CD4-positive, alpha-beta T cell treated with Interleukin-4 for 4 hours (primary cell): ENCODE measurements around the gene ATXN1.

Experiments used
- DNase-seq: peaks from one replicate; pipeline ENCODE4 v3.0.0-alpha.2; 2020

The ATXN1 gene

GRCh38 chr6:16782278-16782677 lies 21.0 kb upstream of the ATXN1 start:
- DNase-seq: no peak

- no peak for DNase-seq
These were observed 20.3 kb upstream of the ATXN1 start for GRCh38 chr6:16781348-16782169.

- no peak for DNase-seq
These were observed 17.3 kb upstream of the ATXN1 start for GRCh38 chr6:16778521-16778920.

GRCh38 chr6:16777794-16778193 lies 16.5 kb upstream of the ATXN1 start:
- no peak for DNase-seq

DNA sequence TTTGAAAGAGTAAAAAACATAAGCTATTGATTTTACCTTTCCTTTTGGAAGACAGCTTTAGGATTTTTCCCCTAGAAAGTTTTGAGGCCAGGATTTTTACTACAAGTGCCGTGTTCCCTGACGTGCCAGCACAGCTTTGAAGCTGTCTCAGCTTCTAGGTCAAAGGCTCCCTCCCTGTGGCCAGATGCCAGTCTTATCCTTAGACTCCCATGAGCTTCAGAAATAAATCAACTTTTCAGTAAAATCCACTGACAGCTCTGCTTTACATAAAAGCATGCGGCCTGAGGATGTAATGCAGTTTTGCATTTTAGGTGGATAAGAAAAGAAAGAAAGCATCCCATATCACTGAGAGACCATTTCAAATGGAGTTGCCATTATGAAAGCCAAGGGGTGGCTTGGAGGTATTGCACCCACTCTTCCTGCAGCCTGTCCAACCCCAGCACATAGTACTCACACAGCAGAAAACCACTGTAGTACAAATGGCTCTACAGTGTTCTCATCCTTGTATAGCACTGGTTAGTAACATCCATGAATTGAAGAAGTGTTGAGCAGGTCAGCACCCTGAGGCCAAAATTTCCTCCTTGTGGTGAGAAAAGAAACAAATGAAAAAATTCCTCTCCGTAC lies 15.2 kb upstream of the ATXN1 start:
- DNase-seq: no peak

- DNase-seq: no peak
These were observed 13.2 kb upstream of the ATXN1 start for GRCh38 chr6:16774437-16774836.

GRCh38 chr6:16773362-16773761 lies 12.1 kb upstream of the ATXN1 start:
- no peak for DNase-seq

DNA sequence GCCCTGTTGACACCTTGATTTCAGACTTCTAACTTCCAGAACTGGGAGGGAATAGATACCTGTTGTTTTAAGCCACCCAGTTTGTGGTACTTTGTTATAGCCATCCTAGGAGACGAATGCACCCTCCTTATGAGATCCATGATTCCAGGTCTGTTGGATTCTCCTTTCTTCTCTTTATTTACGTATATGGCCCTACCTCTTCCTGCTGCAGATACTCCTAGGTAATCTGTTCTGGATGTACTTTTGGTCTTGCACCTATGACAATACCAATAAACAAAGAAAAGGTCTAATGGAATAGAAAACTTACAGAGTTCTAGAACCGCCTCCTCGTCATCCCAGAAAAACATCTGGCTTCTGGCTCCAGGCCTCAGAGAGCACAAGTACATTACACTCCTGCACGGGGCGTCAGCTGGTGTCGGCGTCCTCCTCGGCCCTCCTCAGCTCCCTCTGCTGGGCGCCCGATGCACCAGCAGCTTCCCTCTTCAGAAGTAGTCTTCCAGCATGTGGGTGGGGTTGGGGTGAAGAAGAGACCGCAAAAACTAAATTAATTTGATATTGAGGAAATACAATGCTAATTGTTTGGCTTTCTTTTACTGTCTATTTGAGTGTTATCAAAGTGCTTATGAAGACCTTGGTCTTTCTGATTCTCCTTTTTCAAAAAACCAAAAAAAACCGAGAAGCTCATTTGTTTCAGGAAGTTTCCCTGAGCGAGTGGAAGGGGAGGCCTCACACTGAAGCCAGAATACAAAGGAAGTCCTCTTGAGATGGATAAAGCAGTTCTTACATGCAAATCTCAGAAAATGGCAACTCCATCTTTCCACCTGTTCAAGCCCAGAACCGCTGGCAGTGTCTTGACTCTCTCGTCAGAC lies 9.7 kb upstream of the ATXN1 start:
- DNase-seq: peak; percentile 78

- no peak for DNase-seq
These were observed 8.7 kb upstream of the ATXN1 start for GRCh38 chr6:16769986-16770376.

GRCh38 chr6:16769131-16769985 lies 8.1 kb upstream of the ATXN1 start:
- DNase-seq: peak; percentile 86

DNA sequence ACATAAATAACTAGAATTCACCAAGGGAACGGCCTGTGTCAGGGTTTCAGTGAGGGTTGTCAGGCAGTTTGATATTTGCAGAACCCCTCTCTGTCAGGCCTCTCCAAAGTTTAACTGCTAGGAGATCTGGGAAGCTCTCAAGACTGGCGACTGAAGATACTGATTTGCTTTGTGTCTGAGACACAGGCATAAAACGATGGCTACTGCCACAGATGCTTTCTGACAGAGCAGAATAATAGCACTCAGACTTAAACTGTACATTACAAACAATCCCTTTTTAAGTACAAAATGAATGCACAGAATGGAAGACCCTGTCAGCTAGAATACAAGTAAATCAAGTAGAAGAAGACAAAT lies 7.2 kb upstream of the ATXN1 start:
- DNase-seq: no peak

GRCh38 chr6:16767765-16768476 lies 6.7 kb upstream of the ATXN1 start:
- DNase-seq: no peak

DNA sequence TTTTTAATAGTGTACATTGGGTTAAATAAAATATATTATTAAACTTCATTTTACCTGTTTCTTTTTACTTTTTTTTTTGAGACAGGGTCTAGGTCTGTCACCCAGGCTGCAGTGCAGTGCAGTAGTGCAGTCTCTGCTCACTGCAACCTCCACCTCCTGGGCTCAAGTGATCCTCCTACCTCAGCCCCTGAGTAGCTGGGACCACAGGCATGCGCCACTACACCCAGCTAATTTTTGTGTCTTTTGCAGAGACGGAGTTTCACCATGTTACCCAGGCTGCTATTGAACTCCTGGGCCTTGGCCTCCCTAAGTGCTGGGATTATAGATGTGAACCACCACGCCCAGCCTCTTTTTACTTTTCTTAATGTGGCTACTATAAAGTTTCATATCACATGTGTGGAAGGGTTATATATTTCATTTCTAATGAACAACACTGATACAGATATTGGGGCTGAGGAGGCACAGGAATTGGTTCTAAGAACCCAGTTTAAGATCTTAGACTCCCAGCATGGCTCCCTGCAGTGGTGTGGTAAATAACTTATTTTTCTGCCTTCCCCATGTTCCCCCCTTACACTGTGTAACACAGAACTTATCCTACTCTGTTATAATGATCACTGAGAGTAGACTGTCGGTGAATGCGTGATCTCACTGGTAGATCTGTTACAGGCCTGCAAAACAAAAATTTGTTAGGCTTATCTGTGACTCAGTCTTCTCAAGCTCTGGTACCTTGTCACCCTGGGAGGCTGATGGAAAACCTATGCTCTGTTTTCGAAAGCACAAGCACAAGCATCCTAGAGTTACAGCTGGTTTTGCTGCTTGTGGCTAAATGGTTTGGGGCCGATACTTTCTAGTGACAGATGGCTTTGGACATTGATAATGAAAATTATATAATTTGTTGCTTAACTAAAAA lies 5.8 kb upstream of the ATXN1 start:
- no peak for DNase-seq

DNA sequence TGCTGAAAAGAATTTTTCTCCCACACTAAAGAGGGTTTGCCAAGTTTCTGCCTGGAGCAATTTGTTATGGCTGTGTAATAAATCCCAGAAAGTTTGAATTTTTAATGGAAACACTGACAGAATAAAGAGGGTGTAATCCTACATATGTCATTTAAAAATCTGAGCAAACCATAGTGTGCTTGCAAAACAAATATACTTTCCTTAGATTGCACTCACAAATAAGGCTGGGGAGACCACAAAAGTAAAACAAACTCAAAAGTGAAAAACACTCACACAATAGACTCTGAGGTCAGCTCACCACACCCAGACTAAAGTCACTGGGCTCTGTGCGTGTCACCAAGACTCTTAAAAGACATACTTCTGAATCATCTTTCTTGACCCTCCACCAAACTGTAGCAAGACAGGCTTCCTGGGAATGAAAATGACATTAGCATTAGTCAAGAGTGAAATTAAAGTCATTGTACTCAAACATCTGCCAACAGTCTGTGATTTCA lies 4.8 kb upstream of the ATXN1 start:
- peak; percentile 84 for DNase-seq

DNA sequence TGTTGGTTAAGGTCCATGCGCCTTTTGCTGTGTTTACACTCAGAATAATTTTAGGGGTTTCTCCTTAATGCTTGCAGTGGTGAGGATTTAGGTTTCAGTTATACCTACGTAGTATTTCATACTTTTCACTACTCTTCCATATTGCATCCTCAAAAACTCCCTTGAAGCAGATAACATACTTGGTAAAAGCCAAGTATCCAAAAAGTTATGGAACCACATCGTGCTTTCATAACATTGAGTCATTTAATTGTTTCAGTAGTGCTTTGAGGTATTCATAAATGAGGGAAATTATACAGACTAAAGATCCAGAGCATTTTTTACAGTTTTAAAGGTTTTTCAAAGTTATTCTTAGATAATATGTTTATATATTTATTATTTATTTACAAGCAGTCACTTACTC lies 4.0 kb upstream of the ATXN1 start:
- no peak for DNase-seq

- peak; percentile 44 for DNase-seq
These were observed 3.1 kb upstream of the ATXN1 start for GRCh38 chr6:16764188-16764950.

DNA sequence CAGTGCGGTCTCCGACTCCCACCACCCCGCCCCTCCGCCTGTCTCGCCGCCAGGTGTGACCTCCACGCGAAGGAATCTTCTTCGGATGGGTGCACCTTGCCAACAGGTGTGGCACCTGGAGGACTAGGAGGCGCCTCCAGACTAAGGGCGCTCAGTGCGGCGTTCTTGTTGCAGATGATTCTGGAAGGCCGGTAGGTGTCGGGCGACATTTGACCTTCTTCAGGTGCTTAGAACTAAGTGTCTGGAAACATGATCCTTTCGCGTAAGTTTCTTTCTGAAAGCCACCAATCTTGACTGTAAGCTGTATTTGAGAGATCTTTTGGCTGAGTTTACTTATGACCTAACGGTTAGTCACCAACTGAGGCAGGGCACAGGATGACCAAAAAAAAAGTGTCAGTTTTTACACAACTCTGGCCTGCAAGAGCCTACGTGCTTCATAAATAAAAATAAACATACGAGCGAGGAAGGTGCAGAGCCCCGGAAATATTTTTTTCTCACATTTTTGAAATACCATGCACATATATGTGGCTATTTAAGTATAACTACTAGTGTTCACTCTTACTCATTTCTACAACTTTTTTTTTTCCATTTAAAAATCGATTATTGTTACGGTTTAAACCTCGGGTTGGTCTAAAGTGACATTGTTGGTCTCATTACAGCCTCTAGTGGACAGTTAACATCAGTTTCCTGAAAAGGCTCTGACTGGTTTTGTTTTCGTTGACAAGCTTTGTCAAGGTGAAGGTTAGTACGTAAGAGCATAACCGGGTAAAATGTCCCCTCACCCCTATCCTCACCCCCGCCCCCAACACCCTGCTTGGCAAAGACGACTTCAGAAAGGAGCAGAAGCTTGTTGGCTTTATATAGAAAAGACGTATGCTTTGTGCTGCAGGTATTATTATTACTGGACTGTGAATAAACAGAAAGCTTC lies 1.6 kb upstream of the ATXN1 start:
- DNase-seq: peak; percentile 83

- peak; percentile 69 for DNase-seq
These were observed 949 bp upstream of the ATXN1 start for GRCh38 chr6:16762268-16762549.
